Parathyroid adenoma (tissue), 2 donors: ENCODE measurements around the gene SERTAD2.

Source experiments
- H2AFZ ChIP-seq: fragments of 300-600 bp; sonication (generic); one replicate; pipeline ENCODE4 v1.7.0; 2017; ENCODE audit warnings: antibody characterized with exemption, mild to moderate bottlenecking
- H3K27ac ChIP-seq: fragments of 300-600 bp; sonication (generic); one replicate; pipeline ENCODE4 v1.7.0; 2017
- H3K27me3 ChIP-seq: fragments of 300-600 bp; sonication (generic); one replicate; pipeline ENCODE4 v1.7.0; 2017; ENCODE audit warnings: low read length; ENCODE audit not compliant: control insufficient read depth, insufficient read depth
- H3K36me3 ChIP-seq: fragments of 300-600 bp; sonication (generic); one replicate; pipeline ENCODE4 v1.7.0; 2017; ENCODE audit warnings: low read length; ENCODE audit not compliant: control insufficient read depth, insufficient read depth
- H3K4me1 ChIP-seq: fragments of 300-600 bp; sonication (generic); one replicate; pipeline ENCODE4 v1.7.0; 2017; ENCODE audit warnings: control low read depth
- H3K4me2 ChIP-seq: fragments of 300-600 bp; sonication (generic); one replicate; pipeline ENCODE4 v1.7.0; 2017; ENCODE audit warnings: low read length
- H3K4me3 ChIP-seq: fragments of 300-600 bp; sonication (generic); one replicate; pipeline ENCODE4 v1.7.0; 2017; ENCODE audit warnings: low read depth, low read length
- H3K79me2 ChIP-seq: fragments of 300-600 bp; sonication (generic); one replicate; pipeline ENCODE4 v1.7.0; 2017; ENCODE audit warnings: control low read depth
- H3K9ac ChIP-seq: fragments of 300-600 bp; sonication (generic); one replicate; pipeline ENCODE4 v1.7.0; 2017; ENCODE audit warnings: mild to moderate bottlenecking
- H3K9me3 ChIP-seq: fragments of 300-600 bp; sonication (generic); one replicate; pipeline ENCODE4 v1.7.0; 2017; ENCODE audit warnings: low read length; ENCODE audit not compliant: control insufficient read depth
- CTCF ChIP-seq: fragments of 300-600 bp; sonication (generic); IDR thresholded peaks from one replicate; pipeline ENCODE4 v1.7.0; 2017; ENCODE audit warnings: antibody characterized with exemption, mild to moderate bottlenecking
- donor health status: primary hyperparathyroidism.

The SERTAD2 gene

GRCh38 chr2:64655873-64656272, 2.2 kb upstream of the SERTAD2 start:
- Histone ChIP-seq H3K27ac (no peak overlapping the region), H3K4me3 (no peak overlapping the region), H3K4me2 (no peak overlapping the region), H3K9ac (no peak overlapping the region), H3K27me3 (no peaks in the 10 kb centered on the region), H3K4me1 (peaks cover 17% of the 10 kb centered on the region), H2AFZ (peak overlapping the region; percentile 95), H3K79me2 (peaks cover 4% of the 10 kb centered on the region), H3K9me3 (no peaks in the 10 kb centered on the region), H3K36me3 (no peaks in the 10 kb centered on the region)
- TF ChIP-seq CTCF = no peak

- Histone ChIP-seq H3K9me3 (no peaks in the 10 kb centered on the region), H3K27ac (no peak overlapping the region)
These were observed 1.4 kb upstream of the SERTAD2 start for GRCh38 chr2:64655018-64655664.

DNA sequence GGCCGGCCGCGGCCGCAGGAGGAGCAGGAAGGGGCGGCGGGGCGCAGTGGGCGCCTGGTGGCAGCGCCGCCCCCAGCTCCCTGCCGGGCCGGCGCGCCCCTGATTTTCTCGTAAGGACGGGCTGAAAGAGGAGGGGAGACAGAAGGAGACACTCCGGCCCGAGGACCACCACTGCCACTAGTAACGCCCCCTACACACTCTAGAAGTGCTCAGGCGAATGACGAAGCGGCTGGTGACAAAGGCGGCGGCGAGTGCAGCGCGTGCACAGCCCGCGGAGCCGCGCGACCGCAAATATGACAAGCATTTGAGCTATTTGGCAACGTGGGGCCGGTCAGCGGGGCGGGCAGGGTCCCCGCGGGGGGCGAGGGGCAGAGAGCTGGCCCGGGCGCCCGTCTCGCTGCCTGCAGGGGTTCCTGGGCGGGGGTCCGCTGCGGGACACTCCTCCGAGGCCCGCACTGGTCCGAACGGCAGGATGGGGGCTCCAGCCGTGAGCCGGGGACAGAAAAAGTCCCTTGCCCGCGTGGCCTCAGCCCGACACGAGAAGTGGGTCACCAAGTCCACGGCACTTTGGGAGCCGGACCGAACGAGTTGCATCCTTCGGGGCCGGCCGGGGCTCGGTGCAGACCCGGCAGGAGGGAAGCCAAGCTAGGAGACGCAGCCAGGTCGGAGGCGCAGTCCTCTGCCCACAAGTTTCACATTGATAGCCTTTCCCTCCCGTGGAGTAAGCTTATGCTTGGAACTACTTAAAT, 524 bp upstream of the SERTAD2 start:
- TF ChIP-seq CTCF = no peak
- Histone ChIP-seq H3K27me3 (no peaks in the 10 kb centered on the region), H3K79me2 (peaks cover 4% of the 10 kb centered on the region), H3K36me3 (no peaks in the 10 kb centered on the region), H3K4me3 (peak overlapping the region; percentile 85), H2AFZ (peak overlapping the region; percentile 95), H3K27ac (peak overlapping the region; percentile 90), H3K4me1 (peaks cover 29% of the 10 kb centered on the region), H3K9me3 (no peaks in the 10 kb centered on the region), H3K9ac (peak overlapping the region; percentile 42), H3K4me2 (peak overlapping the region; percentile 93)

More at GRCh38 chr2:64655018-64655664, 1.4 kb upstream of the SERTAD2 start:
- H3K79me2 ChIP-seq = peaks cover 4% of the 10 kb centered on the region
- TF ChIP-seq CTCF = no peak
- H2AFZ ChIP-seq = peak overlapping the region; percentile 95
- H3K36me3 ChIP-seq = no peaks in the 10 kb centered on the region
- H3K4me3 ChIP-seq = peak overlapping the region; percentile 85
- peaks cover 24% of the 10 kb centered on the region for H3K4me1 ChIP-seq
- no peak overlapping the region for H3K9ac ChIP-seq
- H3K4me2 ChIP-seq = no peak overlapping the region
- no peaks in the 10 kb centered on the region for H3K27me3 ChIP-seq

- Histone ChIP-seq H2AFZ (peak overlapping the region; percentile 100), H3K79me2 (peaks cover 4% of the 10 kb centered on the region), H3K27ac (peak overlapping the region; percentile 99), H3K27me3 (no peaks in the 10 kb centered on the region), H3K36me3 (no peaks in the 10 kb centered on the region), H3K4me1 (peaks cover 38% of the 10 kb centered on the region), H3K9me3 (no peaks in the 10 kb centered on the region), H3K4me3 (peak overlapping the region; percentile 89), H3K4me2 (peak overlapping the region; percentile 82), H3K9ac (no peak overlapping the region)
- no peak for TF ChIP-seq CTCF
These were observed 1.2 kb downstream of the SERTAD2 start for GRCh38 chr2:64652231-64653108.
